Cardiac muscle cell (in vitro differentiated cells and primary cell): Measurements from ENCODE around the gene TMPRSS7. TPM values are rescaled to one million over a fixed set of nuclear protein-coding genes. Genes with fewer than 3 reads are reported as not detected.
A peak's percentile ranks its signal among the peaks of the same experiment; 100 is the strongest.

ENCODE experiments used
- DNase-seq, 2 donors: peaks; one replicate each; pipeline versions ENCODE4 v3.0.0 to v3.0.0-alpha.2; 2010 to 2017; ENCODE audit warnings: low read depth in 1 of 2, low spot score in 1 of 2
- H3K27ac ChIP-seq: fragments of 200-600 bp; sonication (generic); 2 replicates; pipeline ENCODE4 v1.5.1; 2016
- H3K27me3 ChIP-seq: fragments of 200-600 bp; sonication (generic); 2 replicates; pipeline ENCODE4 v1.6.0; 2016; ENCODE audit warnings: control low read depth
- H3K36me3 ChIP-seq: fragments of 200-600 bp; sonication (generic); 2 replicates; pipeline ENCODE4 v1.5.1; 2016; ENCODE audit warnings: control low read depth
- H3K4me1 ChIP-seq: fragments of 200-600 bp; sonication (generic); 2 replicates; pipeline ENCODE4 v1.8.1; 2017; ENCODE audit warnings: low read depth, mild to moderate bottlenecking, mixed run types
- H3K4me3 ChIP-seq: fragments of 200-600 bp; sonication (generic); 2 replicates; pipeline ENCODE4 v1.5.1; 2016; ENCODE audit warnings: mild to moderate bottlenecking
- H3K9me3 ChIP-seq: fragments of 200-600 bp; sonication (generic); 2 replicates; pipeline ENCODE4 v1.5.1; 2017; ENCODE audit warnings: low read depth, mild to moderate bottlenecking, control low read depth
- polyA plus RNA-seq: library from polyadenylated mRNA; unstranded; fragments of >200 nt; fragmentation: Nextera tagmentation; extraction: Ambion mirVana; gene quantifications from 2 replicates; pipeline ENCODE4 v1.2.1, GENCODE V29; 2016
- total RNA-seq: library from RNA; depleted of rRNA; stranded (reverse); fragments of >200 nt; gene quantifications from 2 replicates; pipeline ENCODE4 v1.2.3, GENCODE V29; 2016
- TF ChIP-seq, protein P1 (sequence below): IDR thresholded peaks from 2 replicates; pipeline ENCODE4 v1.5.1; 2012; ENCODE audit warnings: low read depth, mild to moderate bottlenecking, low read length

TMPRSS7 gene
- total and polyA plus RNA-seq, 2 experiments from 2014 or later: not detected

DNA sequence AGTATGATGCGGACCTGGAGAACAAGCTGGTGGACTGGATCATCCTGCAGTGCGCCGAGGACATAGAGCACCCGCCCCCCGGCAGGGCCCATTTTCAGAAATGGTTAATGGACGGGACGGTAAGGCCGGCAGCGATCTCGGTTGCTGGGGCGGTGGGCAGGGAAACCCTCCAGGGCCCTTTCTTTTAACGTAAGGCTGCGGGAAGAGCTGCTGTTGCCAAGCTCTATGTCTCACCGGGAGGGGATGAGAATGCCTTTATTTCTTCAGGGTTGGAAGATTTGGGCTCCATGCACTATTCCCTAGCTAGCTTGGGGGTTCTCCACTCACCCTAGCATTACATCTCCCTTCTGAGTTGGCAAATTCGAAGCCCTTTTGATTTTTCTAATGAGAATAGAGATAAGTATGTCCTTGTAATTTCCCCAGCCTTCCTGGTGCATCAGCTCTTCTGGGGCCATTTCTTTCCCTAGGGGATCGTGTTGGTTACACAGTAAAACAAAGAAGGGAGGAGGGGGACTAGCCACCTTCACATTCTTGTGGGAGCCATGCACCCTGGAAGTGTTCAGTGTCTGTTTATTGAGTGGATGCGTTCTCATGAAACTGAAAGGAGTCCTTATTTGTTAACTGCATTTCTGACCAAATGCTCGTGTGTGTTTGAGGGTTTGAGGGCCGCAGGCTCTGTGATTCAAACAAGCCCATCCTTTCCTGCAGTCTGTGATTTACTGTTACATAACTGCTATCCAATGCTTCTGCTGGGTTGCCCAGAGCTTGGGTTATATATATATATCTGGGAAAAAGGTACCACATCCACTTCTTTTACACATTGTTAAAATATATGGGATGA is 34.8 kb upstream of the TMPRSS7 start:
- no peak for DNase-seq
- Histone ChIP-seq H3K36me3 (no peaks in the 10 kb centered on the region), H3K4me1 (peaks cover 5% of the 10 kb centered on the region), H3K9me3 (no peaks in the 10 kb centered on the region), H3K27ac (no peak overlapping the region), H3K27me3 (peaks cover 52% of the 10 kb centered on the region), H3K4me3 (peak overlapping the region; percentile 41)
- TF ChIP-seq, protein P1, sequence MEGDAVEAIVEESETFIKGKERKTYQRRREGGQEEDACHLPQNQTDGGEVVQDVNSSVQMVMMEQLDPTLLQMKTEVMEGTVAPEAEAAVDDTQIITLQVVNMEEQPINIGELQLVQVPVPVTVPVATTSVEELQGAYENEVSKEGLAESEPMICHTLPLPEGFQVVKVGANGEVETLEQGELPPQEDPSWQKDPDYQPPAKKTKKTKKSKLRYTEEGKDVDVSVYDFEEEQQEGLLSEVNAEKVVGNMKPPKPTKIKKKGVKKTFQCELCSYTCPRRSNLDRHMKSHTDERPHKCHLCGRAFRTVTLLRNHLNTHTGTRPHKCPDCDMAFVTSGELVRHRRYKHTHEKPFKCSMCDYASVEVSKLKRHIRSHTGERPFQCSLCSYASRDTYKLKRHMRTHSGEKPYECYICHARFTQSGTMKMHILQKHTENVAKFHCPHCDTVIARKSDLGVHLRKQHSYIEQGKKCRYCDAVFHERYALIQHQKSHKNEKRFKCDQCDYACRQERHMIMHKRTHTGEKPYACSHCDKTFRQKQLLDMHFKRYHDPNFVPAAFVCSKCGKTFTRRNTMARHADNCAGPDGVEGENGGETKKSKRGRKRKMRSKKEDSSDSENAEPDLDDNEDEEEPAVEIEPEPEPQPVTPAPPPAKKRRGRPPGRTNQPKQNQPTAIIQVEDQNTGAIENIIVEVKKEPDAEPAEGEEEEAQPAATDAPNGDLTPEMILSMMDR: no peak

DNA sequence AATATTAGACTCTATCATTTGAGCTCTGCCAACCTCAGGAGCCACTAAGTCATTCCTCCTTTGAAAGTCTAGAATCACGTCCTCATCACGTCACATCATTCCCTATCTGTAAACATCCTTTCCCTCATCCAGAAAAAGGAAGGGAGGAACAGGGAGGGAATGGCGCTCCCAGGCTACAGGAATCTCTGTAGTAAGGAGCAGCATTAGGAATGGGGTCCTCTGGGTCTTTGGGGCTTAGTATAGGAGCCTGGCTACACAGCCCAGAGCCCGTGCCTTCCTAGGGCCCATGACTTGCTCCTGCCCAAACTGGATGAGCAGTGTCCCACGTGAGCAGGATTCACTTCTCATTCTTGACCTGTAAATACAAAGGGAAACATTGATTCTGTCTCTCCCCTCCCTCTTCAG is 34.2 kb upstream of the TMPRSS7 start:
- Histone ChIP-seq H3K27ac (no peak overlapping the region), H3K4me1 (no peaks in the 10 kb centered on the region), H3K4me3 (no peak overlapping the region), H3K27me3 (peaks cover 52% of the 10 kb centered on the region), H3K36me3 (no peaks in the 10 kb centered on the region), H3K9me3 (no peaks in the 10 kb centered on the region)
- TF ChIP-seq, protein P1: no peak
- DNase-seq: no peak

DNA sequence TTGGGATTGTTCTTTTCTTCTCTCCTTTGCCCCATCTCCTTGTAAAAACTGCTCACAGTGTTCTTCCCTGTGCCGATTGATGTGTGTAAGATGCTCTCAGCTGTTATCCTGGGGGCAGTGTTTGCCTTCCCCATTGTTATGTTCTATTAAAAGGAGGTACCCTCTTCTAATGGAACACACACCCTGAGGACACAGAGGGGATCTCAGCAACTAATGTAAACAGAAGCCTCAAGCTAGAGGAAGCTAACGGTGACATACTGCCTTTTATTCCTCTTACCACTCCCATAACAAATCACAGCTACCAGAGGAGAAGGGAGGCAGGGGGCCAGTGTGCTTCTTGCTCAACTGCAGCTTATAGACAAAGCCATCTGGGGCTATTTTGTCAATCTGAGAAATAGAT is 33.6 kb upstream of the TMPRSS7 start:
- H3K4me3 ChIP-seq: no peak overlapping the region
- H3K27ac ChIP-seq: no peak overlapping the region
- DNase-seq: no peak
- no peaks in the 10 kb centered on the region for H3K36me3 ChIP-seq
- H3K9me3 ChIP-seq: no peaks in the 10 kb centered on the region
- TF ChIP-seq, protein P1: no peak
- peaks cover 52% of the 10 kb centered on the region for H3K27me3 ChIP-seq
- H3K4me1 ChIP-seq: no peaks in the 10 kb centered on the region

DNA sequence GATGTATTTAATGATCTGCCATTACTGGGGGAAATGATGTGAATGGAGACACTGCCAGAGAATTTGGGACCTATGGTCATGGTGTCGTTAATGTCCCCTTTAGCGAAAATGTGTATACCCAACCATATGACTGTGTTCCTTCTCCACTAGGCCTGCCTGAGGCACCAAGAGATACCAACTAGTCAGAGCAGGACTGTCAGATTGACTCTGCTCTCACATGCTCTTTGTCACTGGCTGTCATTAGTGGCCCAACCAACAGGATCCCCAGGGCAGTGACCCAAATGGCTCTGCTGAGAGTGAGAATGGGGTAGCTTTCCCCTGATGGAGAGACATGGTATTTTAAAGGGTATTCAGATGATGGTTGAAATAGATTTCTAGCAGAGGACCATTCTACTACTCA is 33.0 kb upstream of the TMPRSS7 start:
- H3K27me3 ChIP-seq: peaks cover 52% of the 10 kb centered on the region
- no peak for DNase-seq
- H3K4me3 ChIP-seq: no peak overlapping the region
- TF ChIP-seq, protein P1: no peak
- H3K27ac ChIP-seq: no peak overlapping the region
- no peaks in the 10 kb centered on the region for H3K9me3 ChIP-seq
- no peaks in the 10 kb centered on the region for H3K36me3 ChIP-seq
- H3K4me1 ChIP-seq: no peaks in the 10 kb centered on the region

DNA sequence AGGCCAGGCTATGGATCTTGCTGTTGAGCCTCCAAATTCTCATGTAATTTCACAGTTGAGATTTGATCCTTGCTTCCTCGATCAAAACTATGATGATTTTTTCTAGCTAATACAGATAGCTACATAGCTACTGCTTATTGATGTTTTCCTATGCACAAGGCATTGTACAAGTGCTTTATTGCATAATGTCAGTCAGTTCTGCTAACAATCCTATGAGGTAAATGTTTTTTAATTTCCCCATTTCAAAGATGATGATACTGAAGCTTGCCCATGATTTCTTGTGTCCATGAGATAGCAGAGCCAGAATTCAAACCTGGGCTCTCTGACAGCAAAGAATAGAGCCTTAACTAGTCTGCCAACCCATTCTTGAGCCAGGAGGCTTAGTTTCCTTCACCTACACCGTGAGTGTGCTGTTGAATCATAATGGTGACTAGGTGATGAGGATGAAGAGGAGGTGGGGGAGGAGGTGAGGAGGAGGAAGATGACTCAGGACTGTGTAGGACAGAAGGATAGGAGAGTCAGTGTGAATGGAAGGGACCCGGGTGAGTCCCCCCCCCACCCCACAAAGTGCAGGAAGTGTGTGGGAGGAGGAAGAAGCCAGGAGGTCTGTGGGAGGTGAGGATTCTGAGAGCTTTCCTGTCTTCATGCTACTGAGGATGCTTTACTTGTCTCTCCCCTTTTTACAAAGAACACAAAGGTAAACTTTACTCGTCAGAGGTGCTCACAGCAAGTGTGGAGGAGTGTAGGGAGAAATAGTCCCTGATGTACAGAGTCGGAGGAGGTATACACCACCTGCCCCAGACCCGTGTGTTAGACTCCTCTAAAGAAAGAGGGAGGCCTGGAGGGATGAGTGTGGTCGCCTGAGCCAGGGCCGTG is 32.2 kb upstream of the TMPRSS7 start:
- Histone ChIP-seq H3K9me3 (no peaks in the 10 kb centered on the region), H3K27ac (no peak overlapping the region), H3K36me3 (no peaks in the 10 kb centered on the region), H3K4me1 (no peaks in the 10 kb centered on the region), H3K4me3 (no peak overlapping the region), H3K27me3 (peaks cover 58% of the 10 kb centered on the region)
- no peak for DNase-seq
- TF ChIP-seq, protein P1: no peak
